ENCODE measurements around the gene ATXN1L.

DNA sequence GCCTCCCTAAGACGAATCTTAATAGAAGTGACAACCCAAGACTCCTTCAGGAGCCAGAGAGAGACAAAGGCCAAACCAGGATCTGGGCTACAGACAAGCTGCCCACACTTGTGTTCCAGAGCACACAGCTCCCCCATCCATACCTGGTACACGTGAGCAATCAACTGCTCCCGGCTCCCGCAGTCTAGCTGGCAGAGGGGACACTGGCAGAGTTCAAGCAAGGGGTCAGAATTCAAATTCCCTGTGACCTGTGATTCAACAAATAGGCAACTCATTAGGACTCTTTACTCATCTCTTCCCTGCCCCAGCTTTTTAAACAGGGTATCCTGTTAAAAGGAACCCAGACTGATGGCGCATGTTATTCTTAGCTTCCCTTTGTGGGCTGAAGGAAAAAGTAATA is 18.2 kb downstream of the ATXN1L start:
- no peak for TF ChIP-seq YY1 (IDR thresholded peaks at IDR 0.05; ENCODE audit: insufficient read depth, insufficient read length)
- no peak for TF ChIP-seq SUZ12 (IDR thresholded peaks at IDR 0.05; ENCODE audit: extremely low read depth, insufficient read depth, insufficient read length)
- no peak for TF ChIP-seq ZNF274 (IDR thresholded peaks at IDR 0.05; ENCODE audit: low read depth, low read length)
